NCI-H748 treated with DMSO at 0.1 percent for 48 hours (cell line): ENCODE measurements around the gene UMAD1.
"Not testable (repeated sequence)": the region's sequence is repeated elsewhere in the genome, so short reads cannot be mapped to it uniquely, and the experiment has no call there.

Source experiments
- DNase-seq: peaks from one replicate; lab custom pipeline; 2025; lab: John Stamatoyannopoulos, UW

Gene UMAD1

DNA sequence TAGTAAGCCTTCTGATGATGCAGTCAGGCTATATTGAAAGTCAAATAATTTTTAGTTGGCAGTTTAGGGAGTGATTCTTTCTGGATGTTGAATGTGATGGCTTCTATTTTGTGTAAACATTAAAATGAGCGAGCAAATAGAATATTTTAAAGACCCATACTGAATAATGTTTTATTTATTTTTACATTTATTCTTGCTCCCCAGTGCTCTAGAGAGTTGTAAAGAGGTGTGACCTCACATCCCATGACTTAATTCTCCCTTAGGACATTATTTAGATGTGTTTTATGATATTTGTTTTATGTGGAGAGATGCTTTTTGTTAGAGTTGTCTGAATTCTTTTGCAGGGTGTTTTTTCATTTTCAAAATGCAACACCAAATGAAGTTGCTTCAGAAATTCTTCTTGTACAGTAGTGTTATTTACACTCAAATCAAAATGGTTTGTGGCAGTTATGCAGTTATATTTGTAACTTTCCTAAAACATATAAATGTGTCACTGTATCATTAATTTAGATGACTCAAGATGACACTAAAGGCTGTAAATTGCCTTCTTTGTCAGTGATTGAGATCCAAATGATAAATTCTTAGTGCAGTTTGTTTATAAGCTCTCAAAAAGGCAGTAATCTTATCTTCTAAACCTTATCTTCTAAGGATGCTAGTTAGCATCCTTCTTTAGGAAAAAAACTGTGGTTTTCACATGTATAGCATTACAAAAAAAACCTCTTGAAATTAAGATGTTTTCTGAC, 12.4 kb downstream of the UMAD1 start:
- no peak for DNase-seq

DNA sequence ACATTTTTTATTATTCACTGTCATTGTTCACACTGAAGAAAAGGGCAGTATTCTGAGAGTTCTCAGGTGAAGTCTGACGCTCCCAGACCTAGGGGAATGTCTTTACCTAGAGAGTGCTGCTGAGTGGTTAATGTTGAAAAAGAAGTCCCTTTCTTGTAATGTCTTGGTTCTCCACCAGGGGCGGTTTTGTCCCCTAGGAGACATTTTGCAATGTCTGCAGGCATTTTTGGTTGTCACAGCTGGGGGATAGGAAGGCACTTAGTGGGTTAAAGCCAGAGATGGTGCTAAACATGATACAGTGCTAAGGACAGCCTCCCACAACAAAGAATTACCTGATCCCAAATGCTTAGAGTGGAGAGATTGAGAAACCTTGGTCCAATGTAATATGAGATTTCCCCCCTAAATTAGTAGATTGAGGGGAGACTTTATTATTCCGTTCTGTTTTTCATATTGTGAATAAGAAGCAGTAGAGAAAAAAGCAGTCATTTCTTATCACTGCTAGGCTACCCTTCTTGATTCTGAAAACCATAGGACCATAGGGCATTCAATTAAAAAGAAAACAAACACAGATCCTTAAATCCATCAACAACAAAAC, 13.1 kb downstream of the UMAD1 start:
- no peak for DNase-seq

DNA sequence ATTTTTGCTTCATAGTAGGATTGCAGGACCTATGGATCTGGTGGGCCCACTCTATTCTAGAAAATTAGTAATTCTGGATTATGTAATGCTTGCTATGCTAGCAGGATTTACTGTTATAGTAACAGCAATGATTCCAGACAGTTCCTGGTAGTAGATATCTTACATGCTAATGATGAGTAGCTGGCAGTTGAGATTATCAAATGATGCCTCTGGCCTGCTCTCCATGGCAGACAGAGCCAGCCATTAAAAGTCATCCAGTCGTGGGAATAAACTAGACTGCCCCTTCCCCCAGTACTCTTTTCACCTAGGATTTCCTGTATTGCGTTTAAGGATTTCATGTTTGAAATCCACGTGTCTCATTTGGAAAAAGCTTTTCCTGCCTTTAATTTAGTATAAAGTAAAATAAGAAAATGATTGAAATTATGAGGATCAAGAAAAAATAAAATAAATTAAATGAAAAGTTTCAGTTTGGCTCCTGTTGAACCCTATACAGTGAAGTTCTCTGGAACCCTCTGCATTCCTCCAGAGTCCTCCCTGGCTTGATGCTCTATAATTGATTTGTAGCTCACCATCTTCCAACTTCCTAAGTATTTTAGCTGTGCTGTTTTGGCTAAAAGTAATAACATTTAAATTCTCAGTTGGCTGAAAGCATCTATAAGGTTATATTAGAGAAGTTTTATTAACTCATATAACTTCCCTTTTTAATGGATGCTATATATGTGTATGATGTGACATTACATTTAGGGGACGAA, 14.6 kb downstream of the UMAD1 start:
- DNase-seq, result no peak

DNA sequence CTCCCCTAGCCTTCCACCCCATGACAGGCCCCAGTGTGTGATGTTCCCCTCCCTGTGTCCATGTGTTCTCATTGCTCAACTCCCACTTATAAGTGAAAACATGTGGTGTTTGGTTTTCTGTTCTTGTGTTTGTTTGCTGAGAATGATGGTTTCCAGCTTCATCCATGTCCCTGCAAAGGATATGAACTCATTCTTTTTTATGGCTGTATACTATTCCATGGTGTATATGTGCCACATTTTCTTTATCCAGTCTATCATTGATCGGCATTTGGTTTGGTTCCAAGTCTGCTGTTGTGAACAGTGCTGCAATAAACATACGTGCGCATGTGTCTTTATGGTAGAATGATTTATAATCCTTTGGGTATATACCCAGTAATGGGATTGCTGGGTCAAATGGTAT, 15.9 kb downstream of the UMAD1 start:
- DNase-seq, result not testable (repeated sequence)

DNA sequence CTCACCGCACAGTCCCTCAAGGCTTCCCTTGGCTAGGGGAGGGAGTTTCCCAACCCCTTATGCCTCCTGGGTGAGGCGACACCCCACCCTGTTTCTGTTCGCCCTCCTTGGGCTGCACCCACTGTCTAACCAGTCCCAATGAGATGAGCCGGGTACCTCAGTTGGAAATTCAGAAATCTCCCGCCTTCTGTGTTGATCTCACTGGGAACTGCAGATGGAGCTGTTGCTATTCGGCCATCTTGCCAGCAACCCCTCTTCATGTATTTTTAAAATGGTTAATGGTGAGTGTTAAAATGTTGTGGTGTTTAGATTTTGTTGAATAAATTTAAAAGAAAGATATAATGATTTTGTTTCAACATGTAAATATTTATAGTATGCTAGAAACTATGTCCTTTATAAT, 22.0 kb downstream of the UMAD1 start:
- peak; percentile 28 for DNase-seq

DNA sequence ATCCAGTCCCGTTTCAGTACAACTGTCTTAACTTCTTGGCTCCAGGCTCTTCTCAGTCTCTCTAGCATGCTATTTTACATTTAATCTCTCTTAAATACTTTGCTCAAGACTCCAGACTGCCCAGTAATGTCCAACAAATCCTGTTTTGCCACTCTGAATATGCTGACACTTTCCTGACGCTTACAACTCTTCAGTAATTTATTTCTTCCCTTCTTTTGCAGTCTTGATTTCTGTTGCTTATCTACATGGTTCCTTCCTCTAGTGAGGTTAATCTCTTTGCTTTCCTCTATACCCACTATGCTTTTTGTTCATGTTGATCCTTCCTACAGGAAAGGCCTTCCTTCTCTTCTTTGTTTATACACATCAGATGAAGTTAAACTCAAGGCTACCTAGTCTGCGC, 23.7 kb downstream of the UMAD1 start:
- DNase-seq, result no peak

DNA sequence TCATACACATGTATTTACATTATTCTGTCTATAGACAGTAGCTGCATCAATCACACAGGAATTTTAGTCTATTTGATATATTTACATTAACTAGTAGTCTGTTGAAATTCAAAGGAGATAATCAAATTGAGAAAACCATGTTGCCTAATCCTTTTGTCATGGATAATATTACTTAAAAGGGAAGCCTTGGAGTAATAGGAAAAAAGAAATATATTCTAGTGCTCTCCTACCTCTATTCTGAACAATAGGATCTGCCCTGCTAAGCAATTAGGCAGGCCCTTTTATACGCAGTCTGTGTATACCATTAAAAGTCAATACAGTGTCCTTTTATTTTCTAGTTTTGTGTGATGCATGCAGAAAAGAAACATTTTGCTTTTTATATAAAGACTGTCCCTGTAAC, 24.5 kb downstream of the UMAD1 start:
- no peak for DNase-seq

DNA sequence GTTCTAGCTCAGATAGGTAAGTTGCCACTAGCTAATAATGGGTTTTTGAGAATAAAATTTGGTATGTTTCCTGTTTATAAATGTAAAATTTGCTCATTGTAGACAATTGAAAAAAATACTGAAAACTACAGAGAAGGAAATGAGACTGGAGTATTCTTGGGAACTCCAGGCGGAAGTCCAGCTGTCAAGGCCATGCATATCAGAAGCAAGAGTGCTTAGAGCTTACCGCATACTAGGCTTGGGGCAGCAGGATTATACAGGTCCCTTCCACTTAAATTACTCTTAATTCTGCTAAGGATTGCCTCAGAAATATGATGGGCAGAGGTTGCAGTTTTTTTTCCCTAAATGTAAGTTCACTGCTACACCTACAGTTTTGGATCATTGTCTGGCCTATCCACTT, 26.6 kb downstream of the UMAD1 start:
- no peak for DNase-seq

DNA sequence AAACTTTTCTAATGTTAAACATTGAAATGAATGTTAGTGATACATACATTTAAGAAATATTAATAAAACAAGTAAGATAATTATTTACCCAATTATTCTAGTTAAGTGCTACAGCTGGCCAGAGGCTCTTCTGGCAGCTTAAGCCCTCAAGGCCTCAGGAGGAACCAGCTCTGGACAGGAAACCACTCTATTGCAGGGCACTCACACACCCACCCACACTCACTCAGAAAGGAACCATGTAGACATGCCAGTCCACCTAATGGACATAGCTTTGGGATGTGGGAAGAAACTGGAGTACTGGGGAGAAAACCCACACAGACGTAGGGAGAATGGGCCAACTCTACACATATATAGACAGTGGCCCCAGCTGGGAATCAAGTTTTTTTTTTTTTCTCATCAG, 28.2 kb downstream of the UMAD1 start:
- DNase-seq, result no peak

DNA sequence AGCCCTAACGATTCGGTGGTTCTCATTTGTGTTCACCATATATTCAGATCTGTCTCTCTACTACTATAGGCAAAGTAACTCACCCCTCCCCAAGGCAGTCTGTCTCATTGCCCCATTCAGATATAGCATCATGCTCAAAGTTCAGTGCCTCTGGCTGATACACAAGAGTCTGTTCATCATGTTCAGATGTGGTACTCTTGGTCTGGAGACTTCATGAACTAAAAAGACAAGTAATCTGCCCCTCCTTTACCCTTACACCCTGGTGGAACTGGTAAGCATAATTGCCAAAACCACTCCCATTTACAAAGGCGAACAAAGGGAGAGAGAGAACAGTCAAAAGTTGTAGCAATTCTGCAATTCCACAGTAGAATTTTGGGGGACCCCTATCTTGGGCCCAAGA, 29.9 kb downstream of the UMAD1 start:
- no peak for DNase-seq

DNA sequence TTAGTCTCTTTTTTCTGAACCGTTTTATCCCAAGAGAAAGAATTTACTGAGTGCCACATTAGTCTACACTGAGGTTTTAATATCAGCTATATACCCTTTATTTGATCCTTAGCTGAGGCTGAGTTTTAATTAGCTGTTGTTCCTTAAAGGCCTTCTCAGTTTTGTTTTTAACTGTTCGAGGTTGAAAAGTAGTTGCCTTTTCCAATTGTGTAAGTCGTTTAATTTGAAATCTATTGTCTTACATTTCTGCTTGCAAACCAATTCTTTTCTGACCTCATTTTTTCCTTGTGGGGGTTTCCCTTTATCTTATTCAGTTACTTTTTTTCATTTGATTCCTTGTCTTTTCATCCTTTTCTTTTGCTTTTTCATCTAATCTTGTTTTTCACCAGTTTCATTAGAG, 30.8 kb downstream of the UMAD1 start:
- DNase-seq, result no peak

DNA sequence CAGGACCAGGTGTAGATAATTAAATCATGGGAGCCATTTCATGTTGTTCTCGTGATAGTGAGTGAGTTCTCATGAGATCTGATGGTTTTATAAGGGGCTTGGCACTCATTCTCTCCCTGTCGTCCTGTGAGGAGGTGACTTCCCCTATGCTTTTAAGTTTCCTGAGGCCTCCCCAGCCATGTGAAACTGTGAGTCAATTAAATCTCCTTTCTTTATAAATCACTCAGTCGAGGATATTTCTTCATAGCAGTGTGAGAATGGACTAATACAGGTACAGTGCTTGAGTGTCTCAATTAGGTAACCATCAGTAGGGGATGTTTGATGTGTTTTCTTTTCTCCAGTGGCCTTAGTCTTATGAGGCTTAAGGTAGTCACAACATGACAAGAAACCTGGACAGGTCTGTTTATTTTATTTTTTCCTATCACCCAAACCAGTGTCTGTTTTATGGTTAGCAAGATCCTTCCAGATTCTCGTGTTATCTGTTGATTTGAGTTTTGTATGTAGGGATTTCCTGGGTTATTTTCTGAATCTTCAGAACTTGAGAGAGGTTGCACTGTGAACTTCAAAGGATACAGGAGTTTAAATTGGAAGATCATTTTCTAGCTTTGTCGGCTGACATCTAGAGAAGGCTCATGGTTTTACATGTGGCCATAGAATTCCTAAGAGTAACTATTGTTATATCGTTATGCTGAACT, 32.1 kb downstream of the UMAD1 start:
- no peak for DNase-seq

DNA sequence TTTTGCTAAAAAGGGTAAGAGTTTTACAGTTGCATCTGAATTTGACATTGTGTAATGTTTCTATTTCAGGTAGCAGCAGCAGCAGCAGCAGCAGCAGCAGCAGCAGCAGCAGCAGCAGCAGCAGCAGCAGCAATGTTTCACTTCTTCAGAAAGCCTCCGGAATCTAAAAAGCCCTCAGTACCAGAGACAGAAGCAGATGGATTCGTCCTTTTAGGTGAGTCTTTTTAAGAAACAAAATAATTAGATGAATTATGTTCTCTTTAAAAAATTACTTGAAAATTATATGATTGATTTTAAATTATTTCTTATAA, 32.6 kb downstream of the UMAD1 start:
- no peak for DNase-seq

DNA sequence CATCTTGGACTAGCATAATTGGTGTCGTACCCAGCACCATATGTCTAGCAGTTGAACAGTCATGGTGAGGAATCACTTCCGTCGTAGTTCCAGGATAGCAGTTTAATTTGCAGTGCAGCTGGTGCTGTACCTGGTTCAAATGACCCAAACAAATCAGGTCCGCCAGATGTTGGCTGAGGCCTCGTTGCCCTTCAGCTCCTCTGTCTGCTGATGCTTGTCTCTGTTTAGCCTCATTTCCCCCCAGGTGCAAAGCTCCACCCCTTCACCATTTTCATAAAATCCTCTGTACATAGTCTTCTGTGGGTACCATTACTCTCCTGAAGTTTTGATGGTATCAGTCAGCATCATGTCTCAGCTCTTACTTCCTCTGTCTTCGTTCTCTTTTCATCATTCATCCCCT, 35.1 kb downstream of the UMAD1 start:
- no peak for DNase-seq

DNA sequence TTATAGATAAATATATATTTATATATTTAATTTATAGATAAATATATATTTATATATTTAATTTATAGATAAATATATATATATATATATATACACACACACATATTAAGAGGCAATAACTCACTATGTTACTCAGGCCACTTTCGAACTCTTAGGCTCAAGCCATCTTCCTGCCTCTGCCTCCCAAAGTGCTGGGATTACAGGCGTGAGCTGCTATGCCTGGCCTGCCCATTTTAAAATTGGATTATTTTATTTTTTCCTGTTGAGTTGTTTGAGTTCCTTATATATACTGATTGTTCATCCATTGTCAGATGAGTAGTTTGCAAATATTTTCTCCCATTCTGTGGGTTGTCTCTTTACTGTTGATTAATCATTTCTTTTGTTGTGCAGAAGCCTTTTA, 39.1 kb downstream of the UMAD1 start:
- DNase-seq, result peak; percentile 74

DNA sequence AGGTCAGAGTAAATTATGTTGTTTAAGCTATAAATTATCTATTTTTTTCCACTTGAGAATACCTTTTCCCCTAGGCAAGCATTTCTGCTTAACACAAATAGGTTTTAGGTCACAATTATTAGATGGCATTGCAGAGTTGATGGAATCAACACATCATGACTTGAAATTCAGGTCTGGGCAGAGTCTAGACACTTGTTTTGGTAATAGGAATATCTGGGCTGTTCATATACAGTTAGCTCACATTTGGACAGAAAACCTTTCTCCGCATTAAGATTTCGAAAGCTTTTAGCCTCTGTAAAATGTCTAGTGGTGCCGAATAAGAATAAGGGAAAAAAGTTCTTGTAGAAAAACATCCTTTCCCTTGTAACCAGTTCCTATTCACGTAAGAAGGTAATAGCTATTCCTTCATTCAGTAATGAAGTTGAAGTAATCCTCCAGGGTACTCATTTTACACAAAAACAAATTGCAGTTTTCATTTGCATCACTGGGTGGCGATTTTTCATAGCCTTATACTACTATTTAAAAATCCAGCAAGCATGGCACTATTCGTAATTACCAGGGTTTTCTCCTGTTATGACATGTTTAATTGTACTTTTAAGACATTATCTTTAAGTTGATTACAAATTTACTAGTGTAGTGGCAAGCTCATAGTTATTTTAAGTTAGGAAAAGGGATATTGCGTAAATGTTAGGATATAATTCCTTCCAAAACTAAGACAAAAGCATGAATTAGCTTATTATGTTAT, 40.8 kb downstream of the UMAD1 start:
- peak; percentile 80 for DNase-seq

DNA sequence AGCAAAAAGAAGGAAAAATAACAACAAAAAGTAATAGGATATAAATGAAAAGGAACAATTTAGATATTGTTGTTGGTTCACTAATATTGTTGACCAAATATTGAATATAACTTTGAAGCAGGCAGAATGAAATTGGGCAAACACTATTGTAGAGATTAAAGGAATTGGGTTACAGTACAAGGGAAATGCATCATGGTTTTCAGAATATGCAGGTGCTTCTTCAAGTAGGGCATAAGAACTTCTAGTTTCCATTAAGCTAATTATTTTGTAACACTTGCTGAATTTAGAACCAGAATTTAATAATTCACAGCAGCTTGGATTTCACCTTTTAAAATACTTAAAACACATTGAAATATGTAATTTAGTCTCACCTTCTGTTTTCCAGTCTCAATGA, 41.4 kb downstream of the UMAD1 start:
- DNase-seq, result no peak

DNA sequence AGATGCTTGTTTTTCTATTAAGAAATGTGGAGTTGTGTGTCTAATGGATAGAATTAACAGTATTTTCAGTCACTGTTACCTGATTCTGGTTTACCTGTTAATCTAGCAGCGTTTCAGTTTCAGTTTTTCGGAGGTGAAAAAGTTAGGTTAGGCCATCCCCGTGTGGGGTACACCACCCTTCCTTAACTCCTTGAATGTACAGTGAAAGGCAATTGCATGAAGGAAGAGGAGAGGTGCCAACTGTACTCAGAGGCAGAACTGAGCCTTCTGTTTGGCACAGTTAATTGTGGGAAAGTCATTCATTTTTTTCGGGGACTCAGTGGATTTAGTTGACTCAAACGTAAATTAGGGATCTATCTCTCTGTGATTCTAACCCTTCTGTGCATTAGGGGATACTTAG, 42.3 kb downstream of the UMAD1 start:
- DNase-seq, result no peak

DNA sequence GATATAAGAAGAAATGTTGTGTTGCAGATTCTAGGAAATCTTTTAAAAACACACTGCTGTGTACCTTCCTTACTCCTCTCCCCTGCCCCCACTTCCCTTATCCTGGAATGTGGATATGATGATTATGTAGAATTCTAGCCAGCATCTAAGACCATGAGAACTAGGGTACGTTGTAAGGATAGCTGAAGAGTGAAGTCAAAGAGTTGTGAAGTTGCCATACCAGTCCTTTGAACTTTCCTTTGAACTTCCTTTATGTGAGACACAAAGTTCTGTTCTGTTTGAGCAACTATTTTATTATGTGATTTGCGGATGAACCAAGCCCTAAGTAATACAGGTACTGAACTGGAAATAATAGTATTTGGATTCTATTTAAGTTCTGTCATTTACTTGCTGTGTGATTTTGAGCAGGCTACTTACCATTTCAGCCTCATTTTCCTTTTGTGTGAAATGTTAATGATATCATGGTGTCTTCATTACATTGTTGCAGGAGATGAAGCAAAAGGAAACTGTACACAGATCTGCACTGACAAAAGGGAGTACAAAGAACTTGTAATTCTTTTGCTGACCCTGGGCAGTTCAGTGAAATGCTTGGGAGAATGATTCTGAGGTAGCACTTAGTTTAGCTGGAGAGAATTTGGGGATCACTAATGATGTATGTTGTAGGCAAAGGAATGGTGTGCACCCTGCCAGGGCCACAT, 46.4 kb downstream of the UMAD1 start:
- no peak for DNase-seq

DNA sequence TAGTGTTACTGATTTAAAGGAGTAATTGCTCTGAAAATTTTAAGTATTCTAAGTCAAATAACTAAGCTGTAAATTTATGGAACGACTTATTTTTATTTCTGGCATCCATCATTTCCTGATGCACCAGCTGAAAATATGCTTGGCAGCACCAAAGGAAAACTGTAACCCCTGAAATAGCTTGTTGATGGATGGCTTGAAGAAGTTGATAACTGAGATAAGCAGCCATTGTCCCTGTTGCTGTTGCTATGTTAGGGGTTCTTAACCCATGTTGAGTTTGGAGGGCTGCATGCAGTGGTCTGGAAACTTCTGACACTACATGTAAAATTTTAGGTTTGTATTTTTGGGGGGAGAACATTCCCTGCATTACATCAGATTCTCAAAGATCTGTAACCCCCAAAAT, 47.2 kb downstream of the UMAD1 start:
- DNase-seq, result no peak

DNA sequence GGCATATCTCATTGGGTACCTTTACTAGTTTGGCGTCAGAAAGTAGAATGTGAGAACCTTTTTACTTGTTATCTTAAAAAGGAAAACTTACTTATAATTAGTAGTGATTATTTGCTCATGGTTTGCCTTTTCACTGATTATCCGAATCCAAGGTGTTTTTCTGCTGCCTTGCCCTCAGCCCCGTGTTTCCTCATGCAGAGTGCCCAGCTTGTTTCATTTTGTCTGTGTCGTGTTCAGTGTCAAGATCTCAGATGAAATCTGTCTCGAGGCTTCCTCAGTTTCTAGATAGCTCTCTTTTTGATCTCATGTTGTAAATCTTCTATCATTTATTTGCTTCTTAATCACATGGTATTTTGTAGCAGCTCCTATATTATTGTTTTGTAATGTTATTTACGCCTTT, 47.8 kb downstream of the UMAD1 start:
- DNase-seq, result no peak

DNA sequence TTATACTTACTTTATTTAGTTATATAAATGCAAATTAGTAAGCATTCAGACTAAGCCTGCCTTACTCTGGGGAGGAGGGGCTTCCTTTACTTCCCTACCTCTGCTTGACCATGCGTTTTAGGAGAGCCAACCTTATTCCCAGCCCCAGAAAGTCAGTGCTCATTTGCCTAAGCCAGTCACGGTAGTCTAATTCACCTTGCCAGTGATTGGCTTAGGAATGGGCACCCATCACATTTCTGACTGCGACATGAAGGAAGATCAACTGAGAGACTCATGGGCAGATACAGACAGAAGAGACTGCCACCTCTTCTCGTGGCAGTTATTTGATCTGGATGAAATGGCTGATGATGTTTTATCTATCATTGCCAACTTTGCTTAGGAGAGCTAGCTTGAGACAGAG, 48.4 kb downstream of the UMAD1 start:
- DNase-seq, result no peak
